BLaER1 treated with 17β-estradiol and CSF1 and Interleukin-3, amounts not matched to agents 10 nM and 100 nM (cell line): ENCODE data around the gene SOX4.
A peak's percentile ranks its signal among the peaks of the same experiment; 100 is the strongest.

Source experiments
- H3K27ac ChIP-seq, 11 experiments: shearing (Covaris generic); formaldehyde crosslinking; 2 replicates each; pipeline ENCODE4 v1.8.1; 2022
- H3K27me3 ChIP-seq, 11 experiments: shearing (Covaris generic); formaldehyde crosslinking; 2 replicates each; pipeline ENCODE4 v1.8.1; 2022
- H3K36me3 ChIP-seq, 11 experiments: shearing (Covaris generic); formaldehyde crosslinking; 2 replicates each; pipeline ENCODE4 v1.8.1; 2022
- H3K4me1 ChIP-seq, 10 experiments: shearing (Covaris generic); formaldehyde crosslinking; 2 replicates each; pipeline ENCODE4 v1.8.1; 2022
- H3K4me2 ChIP-seq, 11 experiments: shearing (Covaris generic); formaldehyde crosslinking; 2 replicates each; pipeline ENCODE4 v1.8.1; 2022
- H3K4me3 ChIP-seq, 10 experiments: shearing (Covaris generic); formaldehyde crosslinking; 2 replicates each; pipeline ENCODE4 v1.8.1; 2022
- H3K9ac ChIP-seq, 11 experiments: shearing (Covaris generic); formaldehyde crosslinking; 2 replicates each; pipeline ENCODE4 v1.8.1; 2022
- H3K9me3 ChIP-seq, 11 experiments: shearing (Covaris generic); formaldehyde crosslinking; replicated peaks in 1 of 11; 2 replicates each; pipeline ENCODE4 v1.8.1; 2022
- H4K20me1 ChIP-seq, 11 experiments: shearing (Covaris generic); formaldehyde crosslinking; 2 replicates each; pipeline ENCODE4 v1.8.1; 2022
- Cebpa-rat ChIP-seq, 11 experiments: shearing (Covaris generic); IDR thresholded peaks; 2 replicates each; pipeline ENCODE4 v1.8.1; 2022

The SOX4 gene

GRCh38 chr6:21596145-21596948 is 2.8 kb downstream of the SOX4 start:
- H3K27ac ChIP-seq = peak overlapping the region; percentile 76 to 99 (median 97)
- H3K36me3 ChIP-seq = peaks cover 0 to 65% (median 56%) of the 10 kb centered on the region in 11 experiments; a peak in 16 of 22 replicates
- H3K4me3 ChIP-seq = peak overlapping the region; percentile 85 to 99 (median 94)
- peak overlapping the region; percentile 4 to 96 (median 73); a peak in 20 of 22 replicates for H3K4me2 ChIP-seq
- no peaks in the 10 kb centered on the region for H3K27me3 ChIP-seq
- H3K4me1 ChIP-seq = peaks cover 27 to 47% (median 39%) of the 10 kb centered on the region in 10 experiments
- TF ChIP-seq Cebpa-rat (IDR thresholded peaks at IDR 0.05) = no peak
- H3K9me3 ChIP-seq = peaks cover 0 to 23% (median 0%) of the 10 kb centered on the region in 11 experiments; a peak in 7 of 22 replicates
- H4K20me1 ChIP-seq = peaks cover 0 to 69% (median 56%) of the 10 kb centered on the region in 11 experiments; a peak in 17 of 22 replicates
- H3K9ac ChIP-seq = peak overlapping the region; percentile 89 to 99 (median 98)

GRCh38 chr6:21596949-21597682 is 3.6 kb downstream of the SOX4 start:
- Histone ChIP-seq H3K27ac (peak overlapping the region; percentile 76 to 99 (median 97); a peak in 21 of 22 replicates), H3K27me3 (no peaks in the 10 kb centered on the region), H3K4me2 (peak overlapping the region; percentile 73 to 96 (median 90)), H3K4me3 (peak overlapping the region; percentile 85 to 99 (median 94)), H3K4me1 (peaks cover 29 to 53% (median 45%) of the 10 kb centered on the region in 10 experiments), H3K9ac (peak overlapping the region; percentile 89 to 99 (median 98)), H4K20me1 (peaks cover 0 to 69% (median 56%) of the 10 kb centered on the region in 11 experiments; a peak in 17 of 22 replicates), H3K36me3 (peaks cover 0 to 73% (median 58%) of the 10 kb centered on the region in 11 experiments; a peak in 16 of 22 replicates), H3K9me3 (peaks cover 0 to 31% (median 7%) of the 10 kb centered on the region in 11 experiments; a peak in 13 of 22 replicates)
- no peak for TF ChIP-seq Cebpa-rat (IDR thresholded peaks at IDR 0.05)

- H3K9ac ChIP-seq = peak overlapping the region; percentile 89 to 99 (median 98)
- H3K4me3 ChIP-seq = peak overlapping the region; percentile 85 to 99 (median 94)
- peaks cover 29 to 53% (median 45%) of the 10 kb centered on the region in 10 experiments for H3K4me1 ChIP-seq
- peaks cover 0 to 33% (median 7%) of the 10 kb centered on the region in 11 experiments; a peak in 13 of 22 replicates for H3K9me3 ChIP-seq
- TF ChIP-seq Cebpa-rat (IDR thresholded peaks at IDR 0.05) = no peak
- H3K27ac ChIP-seq = peak overlapping the region; percentile 76 to 99 (median 97); a peak in 21 of 22 replicates
- H4K20me1 ChIP-seq = peaks cover 0 to 65% (median 56%) of the 10 kb centered on the region in 11 experiments; a peak in 17 of 22 replicates
- peak overlapping the region; percentile 85 to 96 (median 90) for H3K4me2 ChIP-seq
- H3K36me3 ChIP-seq = peaks cover 0 to 76% (median 58%) of the 10 kb centered on the region in 11 experiments; a peak in 16 of 22 replicates
- no peaks in the 10 kb centered on the region for H3K27me3 ChIP-seq
These were observed 4.5 kb downstream of the SOX4 start for GRCh38 chr6:21597801-21598673.

- H3K4me3 ChIP-seq = peak overlapping the region; percentile 85 to 99 (median 94)
- H3K4me2 ChIP-seq = peak overlapping the region; percentile 85 to 96 (median 90)
- peaks cover 0 to 33% (median 7%) of the 10 kb centered on the region in 11 experiments; a peak in 13 of 22 replicates for H3K9me3 ChIP-seq
- peaks cover 34 to 56% (median 50%) of the 10 kb centered on the region in 10 experiments for H3K4me1 ChIP-seq
- peaks cover 0 to 64% (median 55%) of the 10 kb centered on the region in 11 experiments; a peak in 17 of 22 replicates for H4K20me1 ChIP-seq
- peak overlapping the region; percentile 89 to 99 (median 98); a peak in 21 of 22 replicates for H3K9ac ChIP-seq
- TF ChIP-seq Cebpa-rat (IDR thresholded peaks at IDR 0.05) = no peak
- H3K27ac ChIP-seq = peak overlapping the region in 10 of 11 experiments; percentile 89 to 99 (median 97); a peak in 20 of 22 replicates
- H3K36me3 ChIP-seq = peaks cover 0 to 76% (median 58%) of the 10 kb centered on the region in 11 experiments; a peak in 16 of 22 replicates
- no peaks in the 10 kb centered on the region for H3K27me3 ChIP-seq
These were observed 5.1 kb downstream of the SOX4 start for GRCh38 chr6:21598674-21599023.

- peak overlapping the region; percentile 85 to 96 (median 90) for H3K4me2 ChIP-seq
- peaks cover 0 to 59% (median 50%) of the 10 kb centered on the region in 11 experiments; a peak in 17 of 22 replicates for H4K20me1 ChIP-seq
These were observed 5.6 kb downstream of the SOX4 start for GRCh38 chr6:21599051-21599696.

GRCh38 chr6:21601339-21601923 is 7.9 kb downstream of the SOX4 start:
- Histone ChIP-seq H3K27ac (peak overlapping the region in 8 of 11 experiments; percentile 93 to 99 (median 98); a peak in 15 of 22 replicates), H3K36me3 (peaks cover 0 to 60% (median 45%) of the 10 kb centered on the region in 11 experiments; a peak in 15 of 22 replicates), H3K4me1 (peaks cover 50 to 79% (median 75%) of the 10 kb centered on the region in 10 experiments)

More at GRCh38 chr6:21599051-21599696, 5.6 kb downstream of the SOX4 start:
- TF ChIP-seq Cebpa-rat (IDR thresholded peaks at IDR 0.05) = no peak
- peak overlapping the region; percentile 89 to 99 (median 98); a peak in 19 of 22 replicates for H3K9ac ChIP-seq
- H3K9me3 ChIP-seq = peaks cover 0 to 33% (median 7%) of the 10 kb centered on the region in 11 experiments; a peak in 13 of 22 replicates
- peak overlapping the region in 9 of 11 experiments; percentile 91 to 99 (median 97); a peak in 17 of 22 replicates for H3K27ac ChIP-seq
- H3K4me3 ChIP-seq = peak overlapping the region; percentile 85 to 99 (median 94); a peak in 19 of 20 replicates
- peaks cover 0 to 76% (median 58%) of the 10 kb centered on the region in 11 experiments; a peak in 16 of 22 replicates for H3K36me3 ChIP-seq
- peaks cover 39 to 61% (median 55%) of the 10 kb centered on the region in 10 experiments for H3K4me1 ChIP-seq
- no peaks in the 10 kb centered on the region for H3K27me3 ChIP-seq

More at GRCh38 chr6:21601339-21601923, 7.9 kb downstream of the SOX4 start:
- H4K20me1 ChIP-seq = peaks cover 0 to 37% (median 27%) of the 10 kb centered on the region in 11 experiments; a peak in 17 of 22 replicates
- peak overlapping the region in 4 of 11 experiments; percentile 68 to 99 (median 98); a peak in 5 of 22 replicates for H3K9ac ChIP-seq
- no peak for TF ChIP-seq Cebpa-rat (IDR thresholded peaks at IDR 0.05)
- peak overlapping the region in 2 of 10 experiments; percentile 29 to 92; a peak in 1 of 20 replicates for H3K4me3 ChIP-seq
- peak overlapping the region in 8 of 11 experiments; percentile 86 to 94 (median 90); a peak in 15 of 22 replicates for H3K4me2 ChIP-seq
- H3K9me3 ChIP-seq = peaks cover 0 to 29% (median 13%) of the 10 kb centered on the region in 11 experiments; a peak in 13 of 22 replicates
- no peaks in the 10 kb centered on the region for H3K27me3 ChIP-seq
